ENCODE data around the gene GRIA3. TPM values are rescaled to one million over a fixed set of nuclear protein-coding genes. Genes with fewer than 3 reads are reported as not detected.

Gene GRIA3
- total RNA-seq, 2 experiments from 2014 or later, result not detected

DNA sequence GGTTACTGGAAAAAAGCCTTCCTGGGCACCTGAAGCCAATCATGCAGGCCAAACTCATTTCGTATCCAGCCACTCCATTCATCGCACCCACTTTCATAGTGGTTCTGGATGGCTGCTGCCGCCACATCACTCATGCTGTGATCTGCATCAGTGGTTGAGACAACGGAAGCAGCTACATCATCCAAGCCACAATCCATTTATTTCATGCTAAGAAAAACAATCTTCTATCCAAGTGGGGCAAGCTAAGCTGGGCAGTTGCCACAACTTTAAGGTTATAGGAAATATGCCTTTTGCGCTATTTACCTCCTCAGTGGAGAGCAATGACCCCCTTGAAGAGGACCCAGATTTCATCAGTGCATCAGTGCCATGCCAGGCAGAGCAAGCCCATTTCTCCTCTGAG lies 124.6 kb downstream of the GRIA3 start:
- no peak overlapping the region for H3K27ac ChIP-seq (ENCODE audit: low read depth, low read length, poor library complexity, severe bottlenecking)
- H3K4me2 ChIP-seq (ENCODE audit: low read length), result no peak overlapping the region
- no peak overlapping the region for H2AFZ ChIP-seq (ENCODE audit: low read length)
- no peaks in the 10 kb centered on the region for H3K79me2 ChIP-seq (ENCODE audit: insufficient read depth, low read depth, low read length)
- no peak for TF ChIP-seq EZH2phosphoT487 (IDR thresholded peaks at IDR 0.05; ENCODE audit: borderline replicate concordance, low read depth, low read length)
- TF ChIP-seq, protein P1, sequence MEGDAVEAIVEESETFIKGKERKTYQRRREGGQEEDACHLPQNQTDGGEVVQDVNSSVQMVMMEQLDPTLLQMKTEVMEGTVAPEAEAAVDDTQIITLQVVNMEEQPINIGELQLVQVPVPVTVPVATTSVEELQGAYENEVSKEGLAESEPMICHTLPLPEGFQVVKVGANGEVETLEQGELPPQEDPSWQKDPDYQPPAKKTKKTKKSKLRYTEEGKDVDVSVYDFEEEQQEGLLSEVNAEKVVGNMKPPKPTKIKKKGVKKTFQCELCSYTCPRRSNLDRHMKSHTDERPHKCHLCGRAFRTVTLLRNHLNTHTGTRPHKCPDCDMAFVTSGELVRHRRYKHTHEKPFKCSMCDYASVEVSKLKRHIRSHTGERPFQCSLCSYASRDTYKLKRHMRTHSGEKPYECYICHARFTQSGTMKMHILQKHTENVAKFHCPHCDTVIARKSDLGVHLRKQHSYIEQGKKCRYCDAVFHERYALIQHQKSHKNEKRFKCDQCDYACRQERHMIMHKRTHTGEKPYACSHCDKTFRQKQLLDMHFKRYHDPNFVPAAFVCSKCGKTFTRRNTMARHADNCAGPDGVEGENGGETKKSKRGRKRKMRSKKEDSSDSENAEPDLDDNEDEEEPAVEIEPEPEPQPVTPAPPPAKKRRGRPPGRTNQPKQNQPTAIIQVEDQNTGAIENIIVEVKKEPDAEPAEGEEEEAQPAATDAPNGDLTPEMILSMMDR (conservative IDR thresholded peaks at IDR 0.05; ENCODE audit: low read length), result no peak
- no peaks in the 10 kb centered on the region for H3K9me2 ChIP-seq (ENCODE audit: insufficient read depth, low read length)
- DNase-seq (ENCODE audit: low spot score), result no peak
- intact Hi-C loops (cut with micrococcal nuclease; ENCODE audit: unreplicated experiment), result no loop called here
- H3K9me3 ChIP-seq (ENCODE audit: low read length), result no peaks in the 10 kb centered on the region
- BruUV-seq (replicated peaks), result no TSS peak
- ChIA-PET POLR2A (no interaction called here), CTCF (ENCODE audit: unreplicated experiment) (no interaction called here)
- no peaks in the 10 kb centered on the region for H3K36me3 ChIP-seq (ENCODE audit: insufficient read depth, low read length)
- no peaks in the 10 kb centered on the region for H4K20me1 ChIP-seq (ENCODE audit: insufficient read depth, low read length)
- H3K4me3 ChIP-seq (ENCODE audit: low read depth, low read length, poor library complexity, severe bottlenecking), result no peak overlapping the region
- no peaks in the 10 kb centered on the region for H3K4me1 ChIP-seq (ENCODE audit: insufficient read depth, low read length, poor library complexity, severe bottlenecking)

DNA sequence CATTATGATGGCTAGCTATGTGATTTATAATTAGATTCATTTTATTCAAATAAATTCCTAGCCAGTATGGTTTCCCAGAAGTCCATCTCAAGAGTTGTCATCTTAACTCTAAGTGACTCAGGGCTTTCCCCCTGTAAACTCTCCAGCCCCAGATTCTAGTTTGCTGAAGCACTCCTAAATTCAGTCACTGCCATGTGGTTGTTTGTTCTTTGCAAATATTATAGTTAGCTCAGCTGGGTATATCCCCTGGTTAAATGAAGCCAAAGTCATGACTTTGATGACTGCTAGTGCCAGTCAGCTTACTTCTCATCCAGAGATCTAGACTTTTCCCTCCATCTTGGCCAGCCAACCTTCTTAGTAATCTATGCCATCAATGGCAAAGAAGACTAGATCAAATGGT lies 126.0 kb downstream of the GRIA3 start:
- H3K79me2 ChIP-seq (ENCODE audit: insufficient read depth, low read depth, low read length), result no peaks in the 10 kb centered on the region
- H3K36me3 ChIP-seq (ENCODE audit: insufficient read depth, low read length), result no peaks in the 10 kb centered on the region
- H3K9me3 ChIP-seq (ENCODE audit: low read length), result no peaks in the 10 kb centered on the region
- TF ChIP-seq, protein P1 (conservative IDR thresholded peaks at IDR 0.05; ENCODE audit: low read length), result no peak
- no peak for TF ChIP-seq EZH2phosphoT487 (IDR thresholded peaks at IDR 0.05; ENCODE audit: borderline replicate concordance, low read depth, low read length)
- H3K4me2 ChIP-seq (ENCODE audit: low read length), result no peak overlapping the region
- no peaks in the 10 kb centered on the region for H3K4me1 ChIP-seq (ENCODE audit: insufficient read depth, low read length, poor library complexity, severe bottlenecking)
- POLR2A ChIA-PET, result no interaction called here
- intact Hi-C loops (cut with micrococcal nuclease; ENCODE audit: unreplicated experiment), result no loop called here
- H3K27ac ChIP-seq (ENCODE audit: low read depth, low read length, poor library complexity, severe bottlenecking), result no peak overlapping the region
- no peaks in the 10 kb centered on the region for H4K20me1 ChIP-seq (ENCODE audit: insufficient read depth, low read length)
- DNase-seq (ENCODE audit: low spot score), result no peak
- H3K9me2 ChIP-seq (ENCODE audit: insufficient read depth, low read length), result no peaks in the 10 kb centered on the region
- no peak overlapping the region for H3K4me3 ChIP-seq (ENCODE audit: low read depth, low read length, poor library complexity, severe bottlenecking)
- CTCF ChIA-PET (ENCODE audit: unreplicated experiment), result no interaction called here
- H2AFZ ChIP-seq (ENCODE audit: low read length), result no peak overlapping the region
- no TSS peak for BruUV-seq (replicated peaks)

DNA sequence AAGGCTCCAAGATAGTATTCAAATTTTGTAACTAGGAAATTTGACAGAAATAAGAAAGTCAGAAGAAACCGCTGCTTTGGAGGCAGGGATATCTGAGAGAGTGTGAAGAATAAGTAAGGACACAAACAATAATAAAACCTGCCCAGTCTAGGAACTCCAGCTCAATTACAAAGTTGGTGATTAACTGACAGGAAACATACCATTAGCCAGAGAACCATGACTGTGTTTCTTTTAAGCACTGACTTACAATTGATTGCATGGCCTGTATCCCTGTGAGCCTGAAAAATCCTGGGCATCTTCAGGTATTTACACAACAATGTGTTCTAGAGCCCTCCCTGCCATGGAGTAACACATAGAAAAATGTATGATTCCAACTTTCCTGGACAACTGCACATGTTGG lies 127.4 kb downstream of the GRIA3 start:
- Histone ChIP-seq H3K4me2 (ENCODE audit: low read length) (no peak overlapping the region), H3K9me3 (ENCODE audit: low read length) (no peaks in the 10 kb centered on the region), H3K27ac (ENCODE audit: low read depth, low read length, poor library complexity, severe bottlenecking) (no peak overlapping the region), H3K9me2 (ENCODE audit: insufficient read depth, low read length) (no peaks in the 10 kb centered on the region), H4K20me1 (ENCODE audit: insufficient read depth, low read length) (no peaks in the 10 kb centered on the region), H3K79me2 (ENCODE audit: insufficient read depth, low read depth, low read length) (no peaks in the 10 kb centered on the region), H3K4me1 (ENCODE audit: insufficient read depth, low read length, poor library complexity, severe bottlenecking) (no peaks in the 10 kb centered on the region), H3K4me3 (ENCODE audit: low read depth, low read length, poor library complexity, severe bottlenecking) (no peak overlapping the region), H2AFZ (ENCODE audit: low read length) (no peak overlapping the region), H3K36me3 (ENCODE audit: insufficient read depth, low read length) (no peaks in the 10 kb centered on the region)
- CTCF ChIA-PET (ENCODE audit: unreplicated experiment), result no interaction called here
- TF ChIP-seq, protein P1 (conservative IDR thresholded peaks at IDR 0.05; ENCODE audit: low read length), result no peak
- no peak for TF ChIP-seq EZH2phosphoT487 (IDR thresholded peaks at IDR 0.05; ENCODE audit: borderline replicate concordance, low read depth, low read length)
- intact Hi-C loops (cut with micrococcal nuclease; ENCODE audit: unreplicated experiment), result no loop called here
- no peak for DNase-seq (ENCODE audit: low spot score)
- no TSS peak for BruUV-seq (replicated peaks)
- POLR2A ChIA-PET, result no interaction called here

Data from OCI-LY7 (cell line).